ENCODE data around the gene MICAL2. TPM values are rescaled to one million over a fixed set of nuclear protein-coding genes. Genes with fewer than 3 reads are reported as not detected.
A peak's percentile ranks its signal among the peaks of the same experiment; 100 is the strongest.

MICAL2 gene
- total RNA-seq, 1 experiment from 2014 or later: 247 TPM

DNA sequence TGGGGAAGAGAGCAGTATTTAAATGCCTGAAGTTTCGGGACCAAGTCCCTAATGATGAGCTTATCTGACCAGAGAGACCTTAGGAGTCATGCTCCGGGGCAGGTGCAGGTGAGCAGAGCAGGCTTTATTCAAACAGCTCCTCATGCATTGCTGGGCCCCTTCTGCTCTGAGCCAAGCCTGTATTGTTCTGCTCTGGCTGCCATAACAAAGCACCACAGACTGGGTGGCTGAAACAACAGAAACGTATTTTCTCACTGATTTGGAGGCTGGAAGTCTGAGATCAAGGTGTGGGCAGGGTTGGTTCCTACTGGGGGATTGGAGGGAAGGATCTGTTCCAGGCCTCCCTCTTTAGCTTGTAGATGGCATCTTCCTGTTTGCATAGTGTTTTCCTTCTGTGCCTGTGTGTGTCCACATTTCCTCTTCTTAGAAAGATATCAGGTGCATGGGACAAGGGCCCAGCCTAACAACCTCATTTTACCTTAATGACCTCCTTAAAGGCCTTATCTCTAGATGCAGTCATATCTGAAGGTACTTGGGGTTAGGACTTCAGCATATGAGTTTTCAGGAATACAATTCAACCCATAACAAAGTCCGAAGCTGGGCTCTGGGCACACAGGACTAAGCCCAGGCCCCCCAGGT lies 169.9 kb downstream of the MICAL2 start:
- Histone ChIP-seq H3K4me1 (peaks cover 30% of the 10 kb centered on the region), H3K4me3 (ENCODE audit: low read depth, low read length) (no peak overlapping the region), H3K9me3 (no peaks in the 10 kb centered on the region), H3K36me3 (ENCODE audit: control insufficient read depth, insufficient read depth, low read length) (no peaks in the 10 kb centered on the region), H3K27me3 (replicated peaks; ENCODE audit: control insufficient read depth, insufficient read depth, low read length) (no peaks in the 10 kb centered on the region)
- DNase-seq: peak in 1 of 2 experiments; percentile 26
- no peaks in the 10 kb centered on the region for H3K27me3 Mint-ChIP-seq (ENCODE audit: insufficient read depth, unreplicated experiment)
- no TSS peak for BruUV-seq (replicated peaks)
- H3K4me1 Mint-ChIP-seq (ENCODE audit: low read depth, unreplicated experiment): peaks cover 36% of the 10 kb centered on the region
- H3K9me3 Mint-ChIP-seq (ENCODE audit: unreplicated experiment): no peaks in the 10 kb centered on the region
- peak overlapping the region; percentile 83 for H3K27ac Mint-ChIP-seq (ENCODE audit: unreplicated experiment)
- H3K36me3 Mint-ChIP-seq (ENCODE audit: insufficient read depth, unreplicated experiment): no peaks in the 10 kb centered on the region
- H3K4me3 Mint-ChIP-seq (ENCODE audit: unreplicated experiment): no peak overlapping the region
- TF ChIP-seq CTCF (IDR thresholded peaks at IDR 0.05; ENCODE audit: insufficient read depth in 1 of 2, low read depth in 1 of 2, low read length in 1 of 2, severe bottlenecking in 1 of 2, unreplicated experiment in 1 of 2): no peak
- POLR2A ChIA-PET: no interaction called here
- CTCF ChIA-PET: interaction anchor here (0.6 to 3.3 kb wide), 13 partner anchors 8 to 271 kb away, joined by 3 to 31 read pairs (median 4); no protein-coding TSS in a partner anchor
- intact Hi-C loops (cut with micrococcal nuclease; ENCODE audit: unreplicated experiment): loop anchor here (2.0 to 10.0 kb wide), 4 partner anchors 22 to 486 kb away; partner anchors contain the start of gene MICAL2

DNA sequence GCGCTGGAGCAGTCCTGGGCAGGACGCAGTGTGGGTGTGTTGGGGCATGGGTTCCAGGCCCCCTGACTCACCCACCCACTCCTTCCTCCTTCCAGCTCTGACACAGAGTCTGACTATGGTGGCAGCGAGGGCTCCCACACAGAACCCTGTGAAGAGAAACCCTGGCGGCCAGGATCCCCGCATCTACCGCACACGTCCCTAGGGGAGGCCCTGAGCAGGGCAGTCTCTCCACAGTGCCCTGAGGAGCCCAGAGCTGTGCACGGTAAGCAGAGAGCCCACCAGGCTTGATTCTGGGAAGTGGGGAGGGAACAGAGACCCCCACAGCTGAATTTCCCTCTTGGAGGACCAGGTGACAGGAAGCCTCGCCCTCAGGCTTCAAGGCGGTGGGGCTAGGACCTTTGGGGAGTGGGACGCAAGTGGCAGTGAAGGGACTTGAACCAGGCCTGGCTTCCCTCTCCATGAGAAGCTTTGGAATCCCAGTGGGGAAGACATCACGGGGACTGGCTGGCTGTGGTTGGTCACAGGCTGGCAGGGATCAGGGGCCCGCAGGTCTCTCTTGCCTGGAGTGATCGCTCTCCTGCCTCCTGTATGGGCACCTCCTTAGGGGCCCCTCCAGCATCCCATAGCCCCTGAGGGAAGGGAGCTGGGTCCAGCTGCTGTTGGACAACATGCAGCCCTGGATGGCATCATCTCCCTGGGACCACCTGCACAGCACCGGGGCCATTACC lies 170.6 kb downstream of the MICAL2 start:
- no peak overlapping the region for H3K4me3 Mint-ChIP-seq (ENCODE audit: unreplicated experiment)
- no peaks in the 10 kb centered on the region for H3K27me3 ChIP-seq (replicated peaks; ENCODE audit: control insufficient read depth, insufficient read depth, low read length)
- no peaks in the 10 kb centered on the region for H3K27me3 Mint-ChIP-seq (ENCODE audit: insufficient read depth, unreplicated experiment)
- peak in 1 of 2 experiments; percentile 25 for DNase-seq
- peak overlapping the region; percentile 83 for H3K27ac Mint-ChIP-seq (ENCODE audit: unreplicated experiment)
- no peaks in the 10 kb centered on the region for H3K9me3 Mint-ChIP-seq (ENCODE audit: unreplicated experiment)
- ChIA-PET CTCF (interaction anchor here (0.8 to 3.3 kb wide), 20 partner anchors 8 to 272 kb away, joined by 3 to 31 read pairs (median 5); no protein-coding TSS in a partner anchor), POLR2A (no interaction called here)
- H3K36me3 ChIP-seq (ENCODE audit: control insufficient read depth, insufficient read depth, low read length): no peaks in the 10 kb centered on the region
- peaks cover 30% of the 10 kb centered on the region for H3K4me1 ChIP-seq
- H3K36me3 Mint-ChIP-seq (ENCODE audit: insufficient read depth, unreplicated experiment): no peaks in the 10 kb centered on the region
- no peak for TF ChIP-seq CTCF (IDR thresholded peaks at IDR 0.05; ENCODE audit: insufficient read depth in 1 of 2, low read depth in 1 of 2, low read length in 1 of 2, severe bottlenecking in 1 of 2, unreplicated experiment in 1 of 2)
- H3K9me3 ChIP-seq: no peaks in the 10 kb centered on the region
- no peak overlapping the region for H3K4me3 ChIP-seq (ENCODE audit: low read depth, low read length)
- H3K4me1 Mint-ChIP-seq (ENCODE audit: low read depth, unreplicated experiment): peaks cover 36% of the 10 kb centered on the region
- no TSS peak for BruUV-seq (replicated peaks)
- intact Hi-C loops (cut with micrococcal nuclease; ENCODE audit: unreplicated experiment): loop anchor here (1.0 to 10.0 kb wide), 7 partner anchors 22 to 486 kb away; partner anchors contain the start of gene MICAL2

Measured in Caco-2 (cell line).